Mononuclear cell (primary cell): Measurements from ENCODE around the gene AMPH. TPM values are rescaled to one million over a fixed set of nuclear protein-coding genes. Genes with fewer than 3 reads are reported as not detected.

Experiments
- H3K27me3 ChIP-seq: 2 replicates; pipeline ENCODE4 v1.6.0; 2011; ENCODE audit warnings: low read length, control low read depth; ENCODE audit not compliant: insufficient read depth
- H3K4me1 ChIP-seq: 2 replicates; pipeline ENCODE4 v1.5.1; 2011; ENCODE audit warnings: mild to moderate bottlenecking, low read length, control low read depth; ENCODE audit not compliant: insufficient read depth
- H3K4me3 ChIP-seq: 2 replicates; pipeline ENCODE4 v1.5.1; 2011; ENCODE audit warnings: mild to moderate bottlenecking, low read length, moderate library complexity
- H3K9me3 ChIP-seq: 2 replicates; pipeline ENCODE4 v1.5.1; 2011; ENCODE audit warnings: low read depth, mild to moderate bottlenecking, control low read depth, low read length
- total RNA-seq: library from RNA; depleted of rRNA; stranded (reverse); fragments of >200 nt; gene quantifications from one replicate; pipeline ENCODE4 v1.2.3, GENCODE V29; 2012

The AMPH gene
- total RNA-seq, result 0.10 TPM

DNA sequence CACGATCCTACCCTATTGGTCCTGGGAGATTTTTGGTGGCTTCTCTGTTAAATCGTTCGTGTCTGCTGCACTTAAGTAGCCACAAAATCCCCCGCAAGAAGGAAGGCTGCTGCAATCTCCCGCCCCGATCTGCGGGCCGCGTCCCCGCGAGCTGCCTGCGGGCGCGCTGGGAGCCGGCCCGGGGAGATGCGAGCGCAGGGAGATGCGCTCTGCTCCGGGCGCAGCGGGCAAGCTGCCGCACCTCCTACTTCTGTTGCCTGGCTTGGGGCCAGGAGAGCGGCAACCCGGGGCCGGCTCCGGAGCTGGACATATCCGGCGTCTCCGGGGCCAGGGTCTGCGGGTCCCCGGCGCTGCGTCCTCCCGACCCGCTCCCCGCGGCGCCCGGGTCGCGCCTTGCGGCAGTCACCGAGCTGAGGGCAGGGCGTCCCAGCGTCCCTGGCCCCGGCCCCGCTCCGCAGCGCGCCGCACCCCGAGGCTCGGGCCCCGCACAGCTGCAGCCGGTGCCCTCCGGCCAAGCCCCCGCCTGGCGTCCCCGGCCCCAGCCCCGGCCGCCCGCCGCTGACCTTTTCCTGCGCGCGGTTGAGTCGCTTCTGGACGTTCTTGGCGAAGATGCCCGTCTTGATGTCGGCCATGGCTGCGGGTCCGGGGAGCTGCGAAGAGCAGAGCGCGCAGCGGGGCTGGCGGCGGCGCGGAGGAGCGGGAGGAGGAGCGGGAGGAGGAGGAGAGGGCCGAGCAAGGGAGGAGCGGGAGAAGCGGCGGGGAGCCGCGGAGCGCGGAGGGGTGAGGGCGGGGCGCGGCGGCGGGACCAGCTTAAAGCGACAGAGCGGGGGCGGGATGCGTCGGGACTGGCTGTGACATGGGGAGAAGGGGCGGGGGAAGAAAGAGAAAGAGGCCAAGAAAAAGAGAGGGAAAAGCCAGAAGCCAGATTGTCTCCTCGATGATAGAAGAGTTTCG, at the start of gene AMPH:
TSS of gene AMPH (minus strand) at position 654 of the 954 bp plus-strand sequence. CDS start at position 632, 22 bp downstream.
- H3K27me3 ChIP-seq, result peaks cover 67% of the 10 kb centered on the region
- H3K4me3 ChIP-seq, result no peak within 1 kb of the TSS
- H3K9me3 ChIP-seq, result no peaks in the 10 kb centered on the region
- peaks cover 6% of the 10 kb centered on the region for H3K4me1 ChIP-seq

DNA sequence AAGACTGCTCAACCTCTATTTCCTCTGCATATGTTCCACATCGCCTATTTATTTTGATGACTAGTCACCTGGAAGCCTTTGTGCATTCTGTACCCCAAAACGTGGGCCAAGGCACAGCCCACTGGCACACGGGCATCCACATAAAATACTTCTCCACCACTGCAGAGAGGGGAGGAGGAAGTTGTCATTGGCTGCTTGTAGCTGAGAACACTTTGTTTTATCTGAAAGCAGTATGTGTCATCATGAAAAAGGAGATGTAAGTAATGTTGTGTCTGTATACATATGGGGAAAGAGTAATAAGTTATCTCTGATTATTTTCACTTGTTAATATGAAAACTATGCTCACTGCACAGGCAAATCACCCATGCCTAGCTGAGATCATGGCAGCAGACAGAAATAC, 48.2 kb upstream of the AMPH start:
- Histone ChIP-seq H3K9me3 (no peaks in the 10 kb centered on the region), H3K4me3 (no peak overlapping the region), H3K4me1 (peaks cover 20% of the 10 kb centered on the region), H3K27me3 (no peaks in the 10 kb centered on the region)

DNA sequence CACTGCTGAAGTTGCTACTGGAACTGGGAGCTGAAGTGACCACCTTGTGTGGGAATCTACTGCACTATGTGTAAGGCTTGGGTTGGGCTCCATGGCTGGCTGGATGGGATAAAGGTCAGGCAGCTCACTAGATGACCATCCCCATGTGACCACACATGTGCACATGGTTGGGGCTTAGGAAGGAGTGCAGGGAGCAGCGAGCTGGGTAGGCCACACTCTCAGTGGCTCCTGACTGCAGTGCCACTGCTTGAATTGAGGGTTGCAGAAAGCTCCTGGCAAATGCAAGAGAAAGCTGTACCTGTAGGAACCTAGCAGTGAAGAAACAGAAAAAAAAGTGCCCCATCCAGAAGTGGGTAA, 47.5 kb upstream of the AMPH start:
- no peaks in the 10 kb centered on the region for H3K27me3 ChIP-seq
- peaks cover 28% of the 10 kb centered on the region for H3K4me1 ChIP-seq
- no peaks in the 10 kb centered on the region for H3K9me3 ChIP-seq
- no peak overlapping the region for H3K4me3 ChIP-seq

DNA sequence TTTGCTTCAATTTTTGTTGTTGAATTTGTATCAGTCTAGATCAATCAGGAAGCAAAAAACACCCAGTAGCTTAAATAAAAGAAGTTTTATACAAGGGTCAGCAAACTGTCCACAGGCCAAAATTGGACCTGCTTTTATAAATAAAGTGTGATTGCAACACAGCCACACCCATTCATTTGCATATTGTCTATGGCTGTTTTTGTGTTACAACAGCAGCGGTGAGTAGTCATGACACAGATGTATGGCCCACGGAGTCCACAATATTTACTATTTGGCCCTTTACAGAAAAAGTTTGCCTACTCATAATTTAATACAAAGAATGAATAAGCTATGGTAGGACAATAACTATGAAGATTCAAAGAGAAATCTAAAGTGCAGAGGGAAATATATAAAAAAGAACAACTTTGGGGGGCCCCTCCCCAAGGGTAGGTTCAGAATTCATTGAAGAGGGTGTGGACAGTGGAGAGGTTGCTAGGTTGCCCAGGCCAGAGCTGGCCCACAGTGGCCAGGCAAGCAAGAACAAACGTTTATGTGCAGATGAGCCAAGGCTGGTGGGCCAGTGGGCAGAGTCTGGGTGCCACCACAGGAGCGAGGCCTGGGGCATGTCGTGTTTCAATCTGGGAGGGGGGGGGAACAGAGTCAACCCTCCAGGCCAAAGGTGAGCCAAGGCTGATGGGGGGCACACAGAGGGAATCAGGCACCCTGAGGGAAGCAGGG, 47.0 kb upstream of the AMPH start:
- Histone ChIP-seq H3K4me1 (peaks cover 33% of the 10 kb centered on the region), H3K27me3 (no peaks in the 10 kb centered on the region), H3K9me3 (no peaks in the 10 kb centered on the region), H3K4me3 (no peak overlapping the region)

DNA sequence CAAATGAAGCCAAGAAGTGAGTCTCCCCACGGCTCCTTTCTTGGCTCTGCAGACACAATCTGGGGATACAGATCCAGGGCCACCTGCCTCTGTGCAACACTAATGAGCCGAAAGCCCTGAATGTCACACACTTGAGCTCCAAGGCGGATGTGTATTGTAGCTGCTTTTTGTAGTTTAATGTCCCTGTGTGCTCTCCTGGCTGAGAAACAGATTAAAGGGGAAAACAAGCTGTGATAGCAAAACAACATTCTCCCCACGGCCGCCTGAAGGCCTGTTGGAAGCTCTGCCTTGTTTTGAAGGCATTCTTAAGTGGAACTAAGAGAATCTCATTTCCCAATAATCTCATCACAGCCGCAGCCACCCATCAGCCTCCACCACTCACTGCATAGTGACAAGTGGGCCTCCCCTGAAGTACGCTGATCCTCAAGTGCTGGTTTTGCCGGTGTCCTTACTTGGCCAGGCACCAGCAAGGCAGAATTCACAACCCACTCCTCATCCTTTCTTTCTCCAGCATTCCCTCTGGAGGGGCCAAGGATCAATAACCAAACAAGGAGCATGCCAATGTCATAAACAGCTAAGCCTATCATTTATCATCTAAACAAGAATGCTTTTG, 44.4 kb upstream of the AMPH start:
- no peaks in the 10 kb centered on the region for H3K9me3 ChIP-seq
- H3K4me1 ChIP-seq, result peaks cover 42% of the 10 kb centered on the region
- H3K27me3 ChIP-seq, result no peaks in the 10 kb centered on the region
- no peak overlapping the region for H3K4me3 ChIP-seq

DNA sequence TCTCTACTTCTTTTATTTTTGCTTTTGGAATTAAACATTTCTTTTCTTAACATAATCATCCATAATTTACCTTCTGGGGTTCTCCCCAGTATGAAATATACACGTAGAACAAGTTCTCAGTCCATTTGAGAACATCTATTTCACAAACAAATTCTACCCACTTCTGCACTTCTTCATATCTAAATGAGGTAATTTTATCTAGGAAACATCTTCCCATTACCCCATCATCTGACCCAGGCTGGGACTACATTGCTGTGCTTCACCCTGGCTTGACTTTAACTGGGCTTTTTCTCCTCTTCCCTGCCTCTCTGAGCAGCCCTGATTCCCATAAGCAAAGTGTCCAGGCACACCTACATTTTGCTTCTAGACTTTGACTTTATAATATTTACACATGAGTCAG, 43.3 kb upstream of the AMPH start:
- H3K27me3 ChIP-seq, result no peaks in the 10 kb centered on the region
- no peak overlapping the region for H3K4me3 ChIP-seq
- no peaks in the 10 kb centered on the region for H3K9me3 ChIP-seq
- peaks cover 42% of the 10 kb centered on the region for H3K4me1 ChIP-seq

DNA sequence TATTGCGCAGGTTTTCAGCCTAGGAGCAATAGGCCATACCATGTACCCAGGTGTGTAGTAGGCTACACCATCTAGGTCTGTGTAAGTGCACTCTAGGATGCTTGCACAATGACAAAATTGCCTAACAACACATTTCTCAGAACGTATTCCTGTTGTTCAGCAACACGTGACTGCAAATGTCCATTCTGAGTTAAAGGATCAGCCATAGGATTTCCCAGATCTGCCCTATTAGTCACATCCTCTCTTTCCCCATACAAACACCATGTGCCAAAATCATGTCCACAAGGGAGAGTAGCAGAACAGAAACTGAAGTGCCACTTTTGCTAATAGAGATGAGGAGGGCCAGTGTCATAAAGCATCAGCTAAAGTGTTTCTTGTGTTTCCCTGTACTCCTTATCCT, 42.6 kb upstream of the AMPH start:
- Histone ChIP-seq H3K4me1 (peaks cover 40% of the 10 kb centered on the region), H3K9me3 (no peaks in the 10 kb centered on the region), H3K4me3 (no peak overlapping the region), H3K27me3 (no peaks in the 10 kb centered on the region)

DNA sequence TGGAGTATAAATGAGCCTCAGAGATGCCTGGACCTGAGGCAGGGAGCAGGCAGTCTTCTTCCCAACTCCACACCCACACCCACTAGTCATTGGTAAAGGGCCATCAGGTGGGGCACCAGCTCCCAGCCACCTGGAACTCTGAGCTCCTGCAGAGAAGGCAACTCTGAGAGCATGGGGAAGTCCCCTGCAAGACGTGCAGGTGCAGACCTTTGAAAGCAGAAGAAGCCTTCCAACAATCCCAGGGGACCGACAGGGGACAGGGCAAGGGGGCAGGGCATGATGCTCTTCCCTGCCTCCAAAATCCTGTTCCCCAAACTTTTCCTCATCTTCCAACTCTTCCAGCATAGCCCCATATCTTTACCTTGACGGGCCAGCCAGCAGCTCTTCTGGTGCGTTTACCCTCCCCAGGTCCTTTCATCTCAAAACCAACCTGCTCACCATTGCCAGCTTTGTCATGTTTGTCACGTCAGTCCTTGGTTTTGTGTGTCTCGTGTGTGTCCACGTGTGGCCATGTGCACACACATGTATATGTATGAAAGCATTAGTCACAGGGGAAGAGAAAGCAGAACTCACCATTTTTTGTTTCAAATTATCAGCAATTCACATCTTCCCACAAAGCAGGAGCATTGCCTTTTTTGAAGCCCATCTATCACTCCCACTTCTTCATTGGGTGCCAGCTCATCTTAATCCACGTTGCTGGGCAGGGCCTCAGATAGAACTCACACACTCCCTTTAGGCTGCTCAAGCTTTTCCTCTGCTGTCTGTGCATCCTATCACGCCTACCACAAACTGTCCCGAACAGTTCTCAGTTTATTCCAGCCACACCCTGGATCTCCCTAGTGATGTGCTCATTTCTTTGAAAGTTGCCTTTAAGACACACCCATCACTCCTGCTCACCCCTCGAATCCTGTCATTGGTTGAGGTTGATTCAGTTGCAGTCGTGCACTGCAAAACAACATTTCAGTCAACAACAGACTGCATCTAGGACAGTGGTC, 41.0 kb upstream of the AMPH start:
- H3K4me1 ChIP-seq, result peaks cover 27% of the 10 kb centered on the region
- H3K27me3 ChIP-seq, result no peaks in the 10 kb centered on the region
- H3K4me3 ChIP-seq, result no peak overlapping the region
- no peaks in the 10 kb centered on the region for H3K9me3 ChIP-seq

DNA sequence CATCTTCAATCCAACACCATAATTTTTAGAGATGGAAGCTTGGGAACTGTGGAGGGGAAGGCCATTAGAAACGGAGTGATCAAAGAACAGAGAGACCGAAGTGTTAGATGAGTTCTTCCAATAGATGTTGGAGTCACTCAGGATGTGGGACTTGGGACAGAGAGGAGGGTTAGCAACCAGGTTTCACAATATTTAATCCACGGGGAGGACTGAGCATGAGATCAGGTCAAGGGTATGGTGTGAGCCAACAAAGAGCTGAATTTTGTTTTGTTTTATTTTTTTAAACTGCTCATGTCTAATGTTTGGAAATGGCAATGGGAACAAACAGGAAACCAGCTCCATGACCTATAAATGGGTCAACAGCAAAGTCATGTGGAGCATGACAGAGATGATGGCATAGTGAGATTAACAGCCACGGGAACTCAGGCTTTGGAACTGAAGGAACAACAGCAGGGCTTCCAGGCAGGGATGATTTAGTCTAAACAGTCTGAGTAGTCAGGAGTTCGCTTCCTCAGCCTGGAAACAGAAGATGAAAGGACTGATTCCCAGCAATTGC, 38.9 kb upstream of the AMPH start:
- no peaks in the 10 kb centered on the region for H3K9me3 ChIP-seq
- no peak overlapping the region for H3K4me3 ChIP-seq
- H3K4me1 ChIP-seq, result peaks cover 27% of the 10 kb centered on the region
- no peaks in the 10 kb centered on the region for H3K27me3 ChIP-seq

DNA sequence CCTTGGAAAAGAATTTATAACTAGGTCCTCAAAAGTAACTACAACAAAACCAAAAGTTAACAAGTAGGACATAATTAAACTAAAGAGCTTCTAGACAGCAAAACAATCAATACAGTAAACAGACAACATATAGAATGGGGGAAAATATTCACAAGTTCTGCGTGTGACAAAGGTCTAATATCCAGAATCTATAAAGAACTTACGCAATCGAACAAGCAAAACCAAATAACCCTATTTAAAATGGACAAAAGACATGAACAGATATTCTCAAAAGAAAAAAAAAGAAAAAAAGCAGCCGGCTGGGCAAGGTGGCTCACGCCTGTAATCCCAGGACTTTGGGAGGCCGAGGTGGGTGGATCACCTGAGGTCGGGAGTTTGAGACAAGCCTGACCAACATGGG, 33.8 kb upstream of the AMPH start:
- no peaks in the 10 kb centered on the region for H3K9me3 ChIP-seq
- H3K4me1 ChIP-seq, result peaks cover 5% of the 10 kb centered on the region
- H3K4me3 ChIP-seq, result no peak overlapping the region
- peaks cover 14% of the 10 kb centered on the region for H3K27me3 ChIP-seq

DNA sequence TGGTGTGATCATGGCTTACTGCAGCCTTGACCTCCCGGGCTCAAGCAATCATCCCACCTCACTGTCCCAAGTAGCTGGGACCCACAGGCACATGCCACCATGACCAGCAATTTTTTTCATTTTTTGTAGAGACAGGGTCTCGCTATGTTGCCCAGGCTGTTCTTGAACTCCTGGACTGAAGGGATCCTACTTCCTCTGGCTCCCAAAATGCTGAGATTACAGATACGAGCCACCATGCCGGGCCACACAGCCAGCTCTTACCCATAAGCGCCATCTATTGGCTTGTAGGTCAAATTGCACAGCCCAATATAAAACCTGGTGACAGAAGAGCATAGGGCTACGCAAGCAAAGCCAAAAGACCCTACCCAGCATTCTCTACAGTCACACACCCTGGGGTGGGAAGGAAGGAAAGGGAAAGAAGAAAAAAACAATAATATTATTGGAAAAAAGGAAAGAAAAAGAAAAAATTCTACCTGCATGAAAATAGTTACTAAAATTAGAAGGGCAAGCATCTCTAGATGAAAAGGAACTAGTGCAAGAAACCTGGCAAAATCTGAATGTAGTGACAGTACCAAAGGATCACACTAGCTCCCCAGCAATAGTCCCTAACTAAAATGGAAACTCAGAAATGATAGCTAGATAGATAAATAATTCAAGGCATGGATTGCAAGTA, 29.4 kb upstream of the AMPH start:
- Histone ChIP-seq H3K4me1 (peaks cover 40% of the 10 kb centered on the region), H3K9me3 (no peaks in the 10 kb centered on the region), H3K27me3 (peaks cover 14% of the 10 kb centered on the region), H3K4me3 (no peak overlapping the region)

DNA sequence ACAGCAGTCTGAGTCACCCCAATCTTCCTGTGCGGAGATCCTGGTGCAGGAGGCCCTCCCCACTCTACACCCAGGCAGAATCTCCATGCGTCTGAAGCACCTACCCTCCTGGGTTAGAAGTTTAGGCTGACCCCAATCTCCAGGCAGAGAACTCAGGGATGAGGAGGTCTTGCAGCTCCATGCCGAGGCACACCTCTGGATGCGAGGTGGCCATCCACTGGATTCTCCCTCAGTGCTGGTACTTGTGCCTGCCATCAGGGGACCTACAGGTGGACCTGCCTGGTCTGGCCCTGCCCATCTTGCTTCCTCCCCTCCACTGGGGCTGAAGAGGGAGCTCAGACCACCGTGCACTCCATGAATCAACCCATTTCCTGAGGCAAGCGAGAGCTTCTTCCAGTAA, 28.8 kb upstream of the AMPH start:
- Histone ChIP-seq H3K4me3 (no peak overlapping the region), H3K9me3 (no peaks in the 10 kb centered on the region), H3K27me3 (peaks cover 14% of the 10 kb centered on the region), H3K4me1 (peaks cover 40% of the 10 kb centered on the region)

DNA sequence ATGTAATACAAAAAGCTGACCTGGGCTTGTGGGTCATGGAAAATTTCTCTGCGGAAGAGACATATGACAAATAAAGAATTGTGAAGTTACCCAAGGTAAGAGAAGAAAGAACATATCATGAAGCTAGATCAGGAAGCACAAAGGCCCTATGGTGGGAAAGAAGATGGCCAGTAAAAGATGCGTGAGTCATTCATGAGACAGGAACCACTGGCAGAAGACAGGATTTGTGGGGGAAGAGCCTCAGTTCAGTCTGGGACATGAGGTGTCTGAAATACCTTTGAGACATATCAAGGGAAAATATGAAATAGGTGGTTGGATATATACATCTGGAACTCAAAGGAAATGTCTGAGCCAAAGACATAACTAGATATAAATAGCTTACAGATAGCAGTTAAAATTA, 27.7 kb upstream of the AMPH start:
- Histone ChIP-seq H3K9me3 (no peaks in the 10 kb centered on the region), H3K4me1 (peaks cover 40% of the 10 kb centered on the region), H3K4me3 (no peak overlapping the region)

DNA sequence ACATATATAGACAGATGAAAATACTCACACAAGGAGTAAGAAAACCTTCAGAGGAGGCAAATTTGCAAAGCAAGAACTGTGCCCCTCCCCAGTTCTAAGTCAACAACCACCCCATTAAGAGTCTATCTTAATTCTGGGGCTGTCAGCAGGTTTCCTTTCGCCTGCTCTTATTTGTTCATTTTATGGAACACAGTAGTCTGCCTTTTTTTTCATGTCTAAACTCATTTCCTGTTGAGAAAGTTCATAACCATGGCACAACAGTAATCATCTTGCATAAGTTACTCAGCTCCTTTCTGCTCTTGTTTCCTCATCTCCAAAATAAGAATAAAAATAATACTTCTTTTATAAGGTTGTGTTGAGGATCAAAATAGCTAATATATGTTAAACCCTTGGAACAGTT, 25.8 kb upstream of the AMPH start:
- Histone ChIP-seq H3K9me3 (no peaks in the 10 kb centered on the region), H3K4me3 (no peak overlapping the region), H3K4me1 (peaks cover 40% of the 10 kb centered on the region), H3K27me3 (peaks cover 7% of the 10 kb centered on the region)

More for the DNA sequence above, 27.7 kb upstream of the AMPH start:
- H3K27me3 ChIP-seq, result peaks cover 14% of the 10 kb centered on the region
